SK-N-SH (cell line): Measurements from ENCODE around the gene PLD4. TPM values are rescaled to one million over a fixed set of nuclear protein-coding genes. Genes with fewer than 3 reads are reported as not detected.

Experiments used
- CTCF ChIA-PET: fragments of 300-600, 350-600 bp; formaldehyde crosslinking; extraction: SDS; loops from one replicate; lab custom pipeline; 2021; lab: Yijun Ruan, JAX
- POLR2A ChIA-PET: fragments of 350-600 bp; sonication (Branson Sonifier 250); formaldehyde crosslinking; extraction: SDS; loops from one replicate; lab custom pipeline; 2020; ENCODE audit warnings: antibody characterized with exemption, inconsistent platforms; lab: Yijun Ruan, JAX
- DNase-seq: peaks from one replicate; pipeline ENCODE4 v3.0.0; 2012
- H2AFZ ChIP-seq: fragments of 200-600 bp; sonication (generic); 2 replicates; pipeline ENCODE4 v1.8.1; 2016; ENCODE audit warnings: antibody characterized with exemption, mild to moderate bottlenecking, low read depth
- H3F3A ChIP-seq: fragments of 200-600 bp; sonication (generic); replicated peaks from 2 replicates; pipeline ENCODE3; 2016; ENCODE audit warnings: antibody characterized with exemption, mild to moderate bottlenecking; ENCODE audit not compliant: insufficient read depth
- H3K27ac ChIP-seq, 2 experiments: fragments of 200-500 bp in 1 of 2; fragments of 200-600 bp in 1 of 2; sonication (Bioruptor generic) in 1 of 2; sonication (generic), shearing (Covaris generic) in 1 of 2; 2 replicates each; pipeline versions ENCODE4 v1.5.1 to v1.6.1; 2014 to 2016; ENCODE audit warnings: low read depth in 2 of 2, inconsistent platforms in 1 of 2, low read length in 1 of 2, mild to moderate bottlenecking in 1 of 2, mixed read lengths in 1 of 2
- H3K27me3 ChIP-seq: fragments of 200-600 bp; sonication (generic), shearing (Covaris generic); 2 replicates; pipeline ENCODE4 v1.6.1; 2016; ENCODE audit warnings: mixed run types; ENCODE audit not compliant: insufficient read depth
- H3K36me3 ChIP-seq, 2 experiments: fragments of 200-500 bp in 1 of 2; fragments of 200-600 bp in 1 of 2; sonication (Bioruptor generic) in 1 of 2; sonication (generic) in 1 of 2; replicated peaks in 1 of 2; 2 replicates each; pipeline versions ENCODE3 to v1.5.1; 2014 to 2016; ENCODE audit warnings: low read length in 1 of 2, mild to moderate bottlenecking in 1 of 2; ENCODE audit not compliant: insufficient read depth in 2 of 2, control insufficient read depth in 1 of 2
- H3K4me1 ChIP-seq, 2 experiments: fragments of 200-500 bp in 1 of 2; fragments of 200-600 bp in 1 of 2; sonication (Bioruptor generic) in 1 of 2; sonication (generic), shearing (Covaris generic) in 1 of 2; 2 replicates each; pipeline versions ENCODE4 v1.5.1 to v1.6.1; 2014 to 2016; ENCODE audit warnings: low read depth in 1 of 2, low read length in 1 of 2, mixed run types in 1 of 2; ENCODE audit not compliant: insufficient read depth in 2 of 2, control insufficient read depth in 1 of 2
- H3K4me2 ChIP-seq: fragments of 200-600 bp; sonication (generic), shearing (Covaris generic); 2 replicates; pipeline ENCODE4 v1.6.1; 2017; ENCODE audit warnings: mixed run types
- H3K4me3 ChIP-seq, 2 experiments: fragments of 200-500 bp in 1 of 2; fragments of 200-600 bp in 1 of 2; sonication (Bioruptor generic) in 1 of 2; sonication (generic), shearing (Covaris generic) in 1 of 2; 2 replicates each; pipeline versions ENCODE4 v1.5.1 to v1.8.1; 2014 to 2016; ENCODE audit warnings: low read depth in 2 of 2, inconsistent platforms in 1 of 2, low read length in 1 of 2, mild to moderate bottlenecking in 1 of 2, mixed read lengths in 1 of 2, moderate library complexity in 1 of 2
- H3K79me2 ChIP-seq: fragments of 200-600 bp; sonication (generic); 2 replicates; pipeline ENCODE4 v1.8.1; 2017; ENCODE audit warnings: mild to moderate bottlenecking; ENCODE audit not compliant: insufficient read depth
- H3K9ac ChIP-seq: fragments of 200-600 bp; sonication (generic); 2 replicates; pipeline ENCODE4 v1.6.1; 2017; ENCODE audit warnings: mixed run types
- H3K9me2 ChIP-seq: fragments of 200-600 bp; sonication (generic); 2 replicates; pipeline ENCODE4 v1.6.1; 2017; ENCODE audit warnings: mixed run types
- H3K9me3 ChIP-seq: fragments of 200-600 bp; sonication (generic); 2 replicates; pipeline ENCODE4 v1.6.1; 2017; ENCODE audit warnings: mixed run types, mild to moderate bottlenecking, moderate library complexity
- H4K20me1 ChIP-seq: fragments of 200-600 bp; sonication (generic); 2 replicates; pipeline ENCODE4 v1.6.1; 2017; ENCODE audit warnings: mild to moderate bottlenecking, mixed run types; ENCODE audit not compliant: insufficient read depth
- CTCF ChIP-seq: fragments of 200-600 bp; sonication (generic); IDR thresholded peaks from 2 replicates; pipeline ENCODE4 v1.6.1; 2017; ENCODE audit warnings: antibody characterized with exemption, mild to moderate bottlenecking, moderate library complexity
- ELF1 ChIP-seq: IDR thresholded peaks from 2 replicates; pipeline ENCODE4 v1.4.0; 2012
- EZH2phosphoT487 ChIP-seq: fragments of 200-600 bp; sonication (generic); IDR thresholded peaks from 2 replicates; pipeline ENCODE4 v1.6.1; 2017; ENCODE audit warnings: low read depth, mixed run types, mild to moderate bottlenecking, antibody characterized with exemption, moderate library complexity, borderline replicate concordance
- FOXM1 ChIP-seq: IDR thresholded peaks from 2 replicates; pipeline ENCODE4 v1.4.0; 2012; ENCODE audit warnings: low read depth, mild to moderate bottlenecking
- MAX ChIP-seq: IDR thresholded peaks from 2 replicates; pipeline ENCODE4 v1.4.0; 2012; ENCODE audit warnings: low read depth
- MEF2A ChIP-seq: IDR thresholded peaks from 2 replicates; pipeline ENCODE4 v1.4.0; 2012; ENCODE audit warnings: low read depth, borderline replicate concordance
- PBX3 ChIP-seq: IDR thresholded peaks from 2 replicates; pipeline ENCODE4; 2012
- RAD21 ChIP-seq: IDR thresholded peaks from 2 replicates; pipeline ENCODE4 v1.6.1; 2012; ENCODE audit warnings: mild to moderate bottlenecking, low read length
- RCOR1 ChIP-seq: fragments of 150-350 bp; IDR thresholded peaks from 2 replicates; pipeline ENCODE4 v1.6.1; 2017; ENCODE audit warnings: antibody characterized with exemption, low read length
- SIN3A ChIP-seq: IDR thresholded peaks from 2 replicates; pipeline ENCODE4 v1.6.1; 2012; ENCODE audit warnings: low read depth, mild to moderate bottlenecking, low read length, moderate library complexity, borderline replicate concordance
- TCF12 ChIP-seq: IDR thresholded peaks from 2 replicates; pipeline ENCODE4 v1.4.0; 2012
- TEAD4 ChIP-seq: IDR thresholded peaks from 2 replicates; pipeline ENCODE4 v1.4.0; 2012; ENCODE audit warnings: mild to moderate bottlenecking, borderline replicate concordance; ENCODE audit not compliant: insufficient read depth
- USF1 ChIP-seq: IDR thresholded peaks from 2 replicates; pipeline ENCODE4 v1.4.0; 2012; ENCODE audit warnings: low read depth, borderline replicate concordance
- YY1 ChIP-seq: IDR thresholded peaks from 2 replicates; pipeline ENCODE4 v1.4.0; 2012; ENCODE audit warnings: low read depth, mild to moderate bottlenecking
- ZBTB33 ChIP-seq: IDR thresholded peaks from 2 replicates; pipeline ENCODE4 v1.4.0; 2012; ENCODE audit warnings: low read depth, borderline replicate concordance
- WGBS: methylation state at CpG from one replicate; pipeline ENCODE4 v1.1.6; 2017; ENCODE audit warnings: low lambda C conversion rate; 5-methylcytosine and 5-hydroxymethylcytosine counted together
- polyA plus RNA-seq, 3 experiments: library from polyadenylated mRNA; depleted of rRNA; stranded (reverse); fragments of >200 nt; gene quantifications; 2 replicates each; pipeline ENCODE4 v1.2.3, GENCODE V29; 2012

The PLD4 gene
- polyA plus RNA-seq, 1 of the 3 experiments (the other 2 are of a cell fraction) = 0.02 TPM

- Histone ChIP-seq H3K4me2 (no peak overlapping the region), H3K9me3 (no peaks in the 10 kb centered on the region), H3K36me3 (peaks cover 7 to 24% of the 10 kb centered on the region in 2 experiments), H3K4me1 (peaks cover 0 to 5% of the 10 kb centered on the region in 2 experiments; a peak in 1 of 4 replicates), H3K27ac (no peak overlapping the region), H3K9me2 (no peaks in the 10 kb centered on the region), H3F3A (peaks cover 3% of the 10 kb centered on the region), H2AFZ (no peak overlapping the region), H3K9ac (no peak overlapping the region), H3K79me2 (no peaks in the 10 kb centered on the region), H3K4me3 (no peak overlapping the region), H4K20me1 (no peaks in the 10 kb centered on the region), H3K27me3 (no peaks in the 10 kb centered on the region)
- WGBS = 20% methylated on average over 1 of the region's 1 CpG
- no peak for DNase-seq
- TF ChIP-seq RAD21 (no peak), TEAD4 (no peak), FOXM1 (no peak), CTCF (no peak), TCF12 (no peak), EZH2phosphoT487 (no peak), PBX3 (no peak)
- POLR2A ChIA-PET = no interaction called here
- CTCF ChIA-PET = interaction anchor here (1.5 to 2.4 kb wide), 2 partner anchors 38 to 107 kb away, joined by 3 to 12 read pairs; no protein-coding TSS in a partner anchor
These were observed 14.3 kb downstream of the PLD4 start for GRCh38 chr14:104938960-104939359.

GRCh38 chr14:104939666-104940410 is 15.2 kb downstream of the PLD4 start:
- H3K27me3 ChIP-seq = no peaks in the 10 kb centered on the region
- H3K4me1 ChIP-seq = no peaks in the 10 kb centered on the region
- H3K79me2 ChIP-seq = no peaks in the 10 kb centered on the region
- H3F3A ChIP-seq = peaks cover 3% of the 10 kb centered on the region
- no peaks in the 10 kb centered on the region for H4K20me1 ChIP-seq
- CTCF ChIA-PET = interaction anchor here (1.5 to 2.4 kb wide), 4 partner anchors 24 to 106 kb away, joined by 3 to 12 read pairs (median 6); no protein-coding TSS in a partner anchor
- 74% methylated on average over 9 of the region's 11 CpGs for WGBS
- H3K27ac ChIP-seq = no peak overlapping the region
- H3K4me3 ChIP-seq = no peak overlapping the region
- POLR2A ChIA-PET = no interaction called here
- H2AFZ ChIP-seq = no peak overlapping the region
- H3K9me3 ChIP-seq = no peaks in the 10 kb centered on the region
- no peak overlapping the region for H3K4me2 ChIP-seq
- no peak for DNase-seq
- no peaks in the 10 kb centered on the region for H3K9me2 ChIP-seq
- peaks cover 7 to 24% of the 10 kb centered on the region in 2 experiments for H3K36me3 ChIP-seq
- no peak overlapping the region for H3K9ac ChIP-seq
- no peak for TF ChIP-seq ZBTB33
- TF ChIP-seq USF1 = no peak
- TF ChIP-seq ELF1 = no peak
- TF ChIP-seq RCOR1 = no peak
- no peak for TF ChIP-seq MAX
- TF ChIP-seq MEF2A = no peak
- TF ChIP-seq SIN3A = no peak
- TF ChIP-seq PBX3 = no peak
- TF ChIP-seq YY1 = no peak
